Liver (tissue), 9 donors: ENCODE data around the gene MYO18A. TPM values are rescaled to one million over a fixed set of nuclear protein-coding genes. Genes with fewer than 3 reads are reported as not detected.

Experiments used
- DNase-seq: peaks from one replicate; pipeline ENCODE4 v3.0.0-alpha.2; 2017; ENCODE audit warnings: low spot score
- H3K27ac ChIP-seq, 2 donors: one replicate each; pipeline ENCODE4 v1.7.0; 2013; ENCODE audit warnings: inconsistent platforms in 2 of 2, low read length in 2 of 2, control low read depth in 1 of 2, low read depth in 1 of 2, mild to moderate bottlenecking in 1 of 2
- H3K27me3 ChIP-seq, 4 donors: one replicate each; pipeline versions ENCODE4 v1.6.1 to v1.7.0; 2013; ENCODE audit warnings: low read length in 3 of 4, inconsistent platforms in 1 of 4, mild to moderate bottlenecking in 1 of 4, moderate library complexity in 1 of 4; ENCODE audit not compliant: control insufficient read depth in 4 of 4, insufficient read depth in 4 of 4
- H3K36me3 ChIP-seq, 4 donors: one replicate each; pipeline versions ENCODE4 v1.6.1 to v1.7.0; 2013; ENCODE audit warnings: low read length in 3 of 4, mild to moderate bottlenecking in 3 of 4, low read depth in 1 of 4, moderate library complexity in 1 of 4; ENCODE audit not compliant: control insufficient read depth in 4 of 4, insufficient read depth in 3 of 4
- H3K4me1 ChIP-seq, 4 donors: one replicate each; pipeline versions ENCODE4 v1.6.1 to v1.7.0; 2013; ENCODE audit warnings: low read length in 3 of 4, mild to moderate bottlenecking in 3 of 4, moderate library complexity in 1 of 4; ENCODE audit not compliant: control insufficient read depth in 4 of 4, insufficient read depth in 4 of 4
- H3K4me3 ChIP-seq, 3 donors: one replicate each; pipeline versions ENCODE4 v1.6.1 to v1.7.0; 2013; ENCODE audit warnings: low read length in 3 of 3, control low read depth in 1 of 3, low read depth in 1 of 3, mild to moderate bottlenecking in 1 of 3
- H3K9ac ChIP-seq, 2 donors: one replicate each; pipeline ENCODE4 v1.7.0; 2013; ENCODE audit warnings: low read length in 2 of 2, mild to moderate bottlenecking in 2 of 2, moderate library complexity in 2 of 2, control low read depth in 1 of 2, low read depth in 1 of 2
- H3K9me3 ChIP-seq, 4 donors: one replicate each; pipeline versions ENCODE4 v1.6.1 to v1.7.0; 2013; ENCODE audit warnings: low read length in 3 of 4; ENCODE audit not compliant: control insufficient read depth in 4 of 4
- ATF3 ChIP-seq: IDR thresholded peaks from 2 replicates; pipeline ENCODE4 v1.6.1; 2016; ENCODE audit warnings: antibody characterized with exemption
- CTCF ChIP-seq: fragments of 150-350 bp; IDR thresholded peaks from 2 replicates; pipeline ENCODE4 v1.5.1; 2017; ENCODE audit warnings: improper control_type of control experiment, low read depth, low read length; ENCODE audit not compliant: missing input control
- EGR1 ChIP-seq, 2 donors: IDR thresholded peaks; 2 replicates each; pipeline ENCODE4 v1.6.1; 2016 to 2018; ENCODE audit warnings: antibody characterized with exemption in 2 of 2, low read depth in 2 of 2
- FOXA2 ChIP-seq: IDR thresholded peaks from 2 replicates; pipeline ENCODE4 v1.6.1; 2016; ENCODE audit warnings: antibody characterized with exemption
- GABPA ChIP-seq, 2 donors: IDR thresholded peaks in 1 of 2; conservative IDR thresholded peaks in 1 of 2; 2 replicates each; pipeline ENCODE4 v1.6.1; 2016; ENCODE audit warnings: antibody characterized with exemption in 2 of 2, mild to moderate bottlenecking in 1 of 2, moderate library complexity in 1 of 2
- HNF4A ChIP-seq, 2 donors: conservative IDR thresholded peaks; 2 replicates each; pipeline ENCODE4 v1.6.1; 2016; ENCODE audit warnings: antibody characterized with exemption in 2 of 2, mild to moderate bottlenecking in 2 of 2
- HNF4G ChIP-seq: IDR thresholded peaks from 2 replicates; pipeline ENCODE4 v1.6.1; 2016; ENCODE audit warnings: antibody characterized with exemption
- JUND ChIP-seq, 2 donors: IDR thresholded peaks; 2 replicates each; pipeline ENCODE4 v1.6.1; 2016; ENCODE audit warnings: antibody characterized with exemption in 2 of 2
- NR2F2 ChIP-seq: IDR thresholded peaks from 2 replicates; pipeline ENCODE4 v1.6.1; 2016; ENCODE audit warnings: antibody characterized with exemption
- RAD21 ChIP-seq, 2 donors: IDR thresholded peaks; 2 replicates each; pipeline ENCODE4 v1.6.1; 2016; ENCODE audit warnings: antibody characterized with exemption in 2 of 2, mild to moderate bottlenecking in 2 of 2
- RXRA ChIP-seq, 2 donors: IDR thresholded peaks; 2 replicates each; pipeline ENCODE4 v1.6.1; 2017 to 2018; ENCODE audit warnings: antibody characterized with exemption in 2 of 2, mild to moderate bottlenecking in 1 of 2
- TAF1 ChIP-seq: conservative IDR thresholded peaks from 2 replicates; pipeline ENCODE4 v1.6.1; 2016; ENCODE audit warnings: antibody characterized with exemption, mild to moderate bottlenecking
- WGBS: extraction: QIAGEN DNeasy Blood & Tissue Kit; methylation state at CpG from one replicate; pipeline ENCODE4 v1.1.7; 2013; 5-methylcytosine and 5-hydroxymethylcytosine counted together
- polyA plus RNA-seq, 2 donors: library from polyadenylated mRNA; stranded (reverse) in 1 of 2; unstranded in 1 of 2; fragments of 200-250 nt in 1 of 2; fragments of >200 nt in 1 of 2; fragmentation: Nextera tagmentation in 1 of 2; extraction: Ambion mirVana in 1 of 2; gene quantifications; one replicate each; pipeline versions ENCODE4 v1.2.1 to v1.2.3, GENCODE V29; 2013 to 2015
- total RNA-seq, 2 donors: library from RNA; depleted of rRNA; stranded (reverse); fragments of >200 nt; gene quantifications; one replicate each; pipeline ENCODE4 v1.2.3, GENCODE V29; 2014
- TF ChIP-seq, protein P1 (sequence below): IDR thresholded peaks from 2 replicates; pipeline ENCODE4 v1.6.1; 2016; ENCODE audit warnings: antibody characterized with exemption, mild to moderate bottlenecking
- TF ChIP-seq, protein P2 (sequence below): IDR thresholded peaks from 2 replicates; pipeline ENCODE4 v1.6.1; 2016; ENCODE audit warnings: antibody characterized with exemption
- donor health status: healthy.
- donor health status: healthy.
- donor health status: healthy.
- donor health status: healthy.
- donor health status: healthy.

MYO18A gene
- total and polyA plus RNA-seq, 4 donors: 26.3 to 81.6 (median 37.3) TPM

GRCh38 chr17:29163563-29163962 lies 16.6 kb downstream of the MYO18A start:
- Histone ChIP-seq H3K27me3 (no peaks in the 10 kb centered on the region), H3K27ac (peak overlapping the region in 1 of 2 donors; percentile 39), H3K9ac (no peak overlapping the region), H3K36me3 (peaks cover 5 to 12% (median 8%) of the 10 kb centered on the region in 4 donors), H3K4me1 (peaks cover 45 to 83% (median 69%) of the 10 kb centered on the region in 4 donors), H3K4me3 (no peak overlapping the region), H3K9me3 (no peaks in the 10 kb centered on the region)
- no peak for TF ChIP-seq HNF4G
- no peak for TF ChIP-seq JUND (IDR thresholded peaks at IDR 0.05)
- no peak for DNase-seq
- 94% methylated on average over 3 of the region's 3 CpGs for WGBS

- TF ChIP-seq ATF3: no peak
- no peak for TF ChIP-seq TAF1
- TF ChIP-seq FOXA2: no peak
- no peak for TF ChIP-seq RXRA (IDR thresholded peaks at IDR 0.05)
- TF ChIP-seq, protein P1, sequence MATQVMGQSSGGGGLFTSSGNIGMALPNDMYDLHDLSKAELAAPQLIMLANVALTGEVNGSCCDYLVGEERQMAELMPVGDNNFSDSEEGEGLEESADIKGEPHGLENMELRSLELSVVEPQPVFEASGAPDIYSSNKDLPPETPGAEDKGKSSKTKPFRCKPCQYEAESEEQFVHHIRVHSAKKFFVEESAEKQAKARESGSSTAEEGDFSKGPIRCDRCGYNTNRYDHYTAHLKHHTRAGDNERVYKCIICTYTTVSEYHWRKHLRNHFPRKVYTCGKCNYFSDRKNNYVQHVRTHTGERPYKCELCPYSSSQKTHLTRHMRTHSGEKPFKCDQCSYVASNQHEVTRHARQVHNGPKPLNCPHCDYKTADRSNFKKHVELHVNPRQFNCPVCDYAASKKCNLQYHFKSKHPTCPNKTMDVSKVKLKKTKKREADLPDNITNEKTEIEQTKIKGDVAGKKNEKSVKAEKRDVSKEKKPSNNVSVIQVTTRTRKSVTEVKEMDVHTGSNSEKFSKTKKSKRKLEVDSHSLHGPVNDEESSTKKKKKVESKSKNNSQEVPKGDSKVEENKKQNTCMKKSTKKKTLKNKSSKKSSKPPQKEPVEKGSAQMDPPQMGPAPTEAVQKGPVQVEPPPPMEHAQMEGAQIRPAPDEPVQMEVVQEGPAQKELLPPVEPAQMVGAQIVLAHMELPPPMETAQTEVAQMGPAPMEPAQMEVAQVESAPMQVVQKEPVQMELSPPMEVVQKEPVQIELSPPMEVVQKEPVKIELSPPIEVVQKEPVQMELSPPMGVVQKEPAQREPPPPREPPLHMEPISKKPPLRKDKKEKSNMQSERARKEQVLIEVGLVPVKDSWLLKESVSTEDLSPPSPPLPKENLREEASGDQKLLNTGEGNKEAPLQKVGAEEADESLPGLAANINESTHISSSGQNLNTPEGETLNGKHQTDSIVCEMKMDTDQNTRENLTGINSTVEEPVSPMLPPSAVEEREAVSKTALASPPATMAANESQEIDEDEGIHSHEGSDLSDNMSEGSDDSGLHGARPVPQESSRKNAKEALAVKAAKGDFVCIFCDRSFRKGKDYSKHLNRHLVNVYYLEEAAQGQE: no peak
- TF ChIP-seq NR2F2: no peak
- TF ChIP-seq RAD21 (IDR thresholded peaks at IDR 0.05): no peak
- TF ChIP-seq, protein P2, sequence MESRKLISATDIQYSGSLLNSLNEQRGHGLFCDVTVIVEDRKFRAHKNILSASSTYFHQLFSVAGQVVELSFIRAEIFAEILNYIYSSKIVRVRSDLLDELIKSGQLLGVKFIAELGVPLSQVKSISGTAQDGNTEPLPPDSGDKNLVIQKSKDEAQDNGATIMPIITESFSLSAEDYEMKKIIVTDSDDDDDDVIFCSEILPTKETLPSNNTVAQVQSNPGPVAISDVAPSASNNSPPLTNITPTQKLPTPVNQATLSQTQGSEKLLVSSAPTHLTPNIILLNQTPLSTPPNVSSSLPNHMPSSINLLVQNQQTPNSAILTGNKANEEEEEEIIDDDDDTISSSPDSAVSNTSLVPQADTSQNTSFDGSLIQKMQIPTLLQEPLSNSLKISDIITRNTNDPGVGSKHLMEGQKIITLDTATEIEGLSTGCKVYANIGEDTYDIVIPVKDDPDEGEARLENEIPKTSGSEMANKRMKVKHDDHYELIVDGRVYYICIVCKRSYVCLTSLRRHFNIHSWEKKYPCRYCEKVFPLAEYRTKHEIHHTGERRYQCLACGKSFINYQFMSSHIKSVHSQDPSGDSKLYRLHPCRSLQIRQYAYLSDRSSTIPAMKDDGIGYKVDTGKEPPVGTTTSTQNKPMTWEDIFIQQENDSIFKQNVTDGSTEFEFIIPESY: no peak
- no peak for TF ChIP-seq EGR1 (IDR thresholded peaks at IDR 0.05; ENCODE audit: low read depth in 2 of 2)
- TF ChIP-seq GABPA (IDR thresholded peaks at IDR 0.05 in 1 of 2, conservative IDR thresholded peaks at IDR 0.05 in 1 of 2): no peak
- no peak for TF ChIP-seq JUND (IDR thresholded peaks at IDR 0.05)
- no peak for TF ChIP-seq CTCF
- TF ChIP-seq HNF4A (conservative IDR thresholded peaks at IDR 0.05): no peak
- Histone ChIP-seq H3K4me1 (peaks cover 51 to 83% (median 69%) of the 10 kb centered on the region in 4 donors), H3K27ac (peak overlapping the region in 1 of 2 donors; percentile 86), H3K9ac (no peak overlapping the region), H3K27me3 (no peaks in the 10 kb centered on the region), H3K4me3 (no peak overlapping the region), H3K9me3 (no peaks in the 10 kb centered on the region), H3K36me3 (peaks cover 5 to 12% (median 8%) of the 10 kb centered on the region in 4 donors)
- WGBS: 82% methylated on average over 6 of the region's 6 CpGs
- DNase-seq: peak; percentile 73
These were observed 17.3 kb downstream of the MYO18A start for GRCh38 chr17:29162909-29163341.
